Body of pancreas (tissue), 4 donors: ENCODE measurements around the gene GRIA4. TPM values are rescaled to one million over a fixed set of nuclear protein-coding genes. Genes with fewer than 3 reads are reported as not detected.

Source experiments
- ATAC-seq: fragments of 150-250 bp; one replicate; pipeline ENCODE4 v1.9.1; 2016
- DNase-seq, 4 donors: peaks; one replicate each; pipeline ENCODE4 v3.0.0-alpha.2; 2019
- H3K27ac ChIP-seq, 4 donors: fragments of 200-600 bp; sonication (generic); 1 replicate in 3 of 4; 2 replicates in 1 of 4; pipeline versions ENCODE4 v1.5.1 to v1.6.1; 2016 to 2019; ENCODE audit warnings: mild to moderate bottlenecking in 1 of 4, mixed read lengths in 1 of 4, moderate library complexity in 1 of 4
- H3K27me3 ChIP-seq, 2 donors: fragments of 200-600 bp; sonication (generic); one replicate each; pipeline ENCODE4 v1.6.0; 2016; ENCODE audit warnings: mild to moderate bottlenecking in 1 of 2
- H3K36me3 ChIP-seq, 2 donors: fragments of 200-600 bp; sonication (generic); replicated peaks in 1 of 2; 2 replicates each; pipeline ENCODE4 v1.5.1; 2016; ENCODE audit warnings: low read depth in 2 of 2; ENCODE audit not compliant: insufficient read depth in 1 of 2
- H3K4me1 ChIP-seq: fragments of 200-600 bp; sonication (generic); one replicate; pipeline ENCODE4 v1.6.0; 2016
- H3K4me3 ChIP-seq, 2 donors: fragments of 200-600 bp; sonication (generic); 1 replicate in 1 of 2; 2 replicates in 1 of 2; pipeline ENCODE4 v1.5.1; 2016 to 2019
- H3K9me3 ChIP-seq, 3 donors: fragments of 200-600 bp; sonication (generic); 1 replicate in 2 of 3; 2 replicates in 1 of 3; pipeline ENCODE4 v1.5.1; 2016
- CTCF ChIP-seq, 7 experiments: fragments of 450-650 bp in 4 of 7; fragments of 200-600 bp in 3 of 7; sonication (generic) in 3 of 7; IDR thresholded peaks; one replicate each; pipeline ENCODE4 v1.5.1; 2016 to 2019; ENCODE audit warnings: antibody characterized with exemption in 7 of 7
- POLR2A ChIP-seq, 3 donors: fragments of 450-650 bp; IDR thresholded peaks; one replicate each; pipeline ENCODE4 v1.6.1; 2016; ENCODE audit warnings: antibody characterized with exemption in 3 of 3, mild to moderate bottlenecking in 2 of 3
- WGBS, 2 donors: methylation state at CpG; one replicate each; pipeline ENCODE4 v1.1.5; 2017; 5-methylcytosine and 5-hydroxymethylcytosine counted together
- intact Hi-C: fragments of 100-400 bp; cut with DNase I; formaldehyde crosslinking; loops from one replicate; pipeline ENCODE4 v1.15.1; 2023
- total RNA-seq, 2 donors: library from RNA; depleted of rRNA; stranded (reverse); fragments of >200 nt; gene quantifications; one replicate each; pipeline ENCODE4 v1.1.0, GENCODE V29; 2016

GRIA4 gene
- total RNA-seq, 2 donors from 2014 or later: 0.26 TPM; not detected in 1

- no peaks in the 10 kb centered on the region for H3K4me1 ChIP-seq
- H3K27me3 ChIP-seq: no peaks in the 10 kb centered on the region
- TF ChIP-seq CTCF (IDR thresholded peaks at IDR 0.05) (no peak), POLR2A (IDR thresholded peaks at IDR 0.05) (no peak)
- H3K4me3 ChIP-seq: no peak overlapping the region
- WGBS, 2 donors: 71% methylated on average over 2 of the region's 2 CpGs
- no peak overlapping the region for H3K27ac ChIP-seq
- no peak for DNase-seq
- no peaks in the 10 kb centered on the region for H3K36me3 ChIP-seq
- no peak for ATAC-seq
- intact Hi-C loops: no loop called here
- no peaks in the 10 kb centered on the region for H3K9me3 ChIP-seq
These were observed 376.7 kb downstream of the GRIA4 start for GRCh38 chr11:105986554-105986953.

GRCh38 chr11:105988197-105988596 is 378.3 kb downstream of the GRIA4 start:
- TF ChIP-seq POLR2A (IDR thresholded peaks at IDR 0.05) (no peak), CTCF (IDR thresholded peaks at IDR 0.05) (no peak)
- no peak overlapping the region for H3K27ac ChIP-seq
- WGBS, 2 donors: 94 to 99% methylated on average over 3 of the region's 3 CpGs
- H3K9me3 ChIP-seq: no peaks in the 10 kb centered on the region
- ATAC-seq (no peak), DNase-seq (no peak)
- H3K27me3 ChIP-seq: no peaks in the 10 kb centered on the region
- intact Hi-C loops: no loop called here
- no peaks in the 10 kb centered on the region for H3K4me1 ChIP-seq
- H3K36me3 ChIP-seq: no peaks in the 10 kb centered on the region
- no peak overlapping the region for H3K4me3 ChIP-seq

- TF ChIP-seq CTCF (IDR thresholded peaks at IDR 0.05) (no peak), POLR2A (IDR thresholded peaks at IDR 0.05) (no peak)
- WGBS, 2 donors: 90 to 98% methylated on average over 2 of the region's 2 CpGs
- no peaks in the 10 kb centered on the region for H3K27me3 ChIP-seq
- H3K9me3 ChIP-seq: no peaks in the 10 kb centered on the region
- DNase-seq (no peak), ATAC-seq (no peak)
- intact Hi-C loops: no loop called here
- no peak overlapping the region for H3K27ac ChIP-seq
- no peaks in the 10 kb centered on the region for H3K36me3 ChIP-seq
- no peaks in the 10 kb centered on the region for H3K4me1 ChIP-seq
- no peak overlapping the region for H3K4me3 ChIP-seq
These were observed 379.3 kb downstream of the GRIA4 start for GRCh38 chr11:105989124-105989523.

DNA sequence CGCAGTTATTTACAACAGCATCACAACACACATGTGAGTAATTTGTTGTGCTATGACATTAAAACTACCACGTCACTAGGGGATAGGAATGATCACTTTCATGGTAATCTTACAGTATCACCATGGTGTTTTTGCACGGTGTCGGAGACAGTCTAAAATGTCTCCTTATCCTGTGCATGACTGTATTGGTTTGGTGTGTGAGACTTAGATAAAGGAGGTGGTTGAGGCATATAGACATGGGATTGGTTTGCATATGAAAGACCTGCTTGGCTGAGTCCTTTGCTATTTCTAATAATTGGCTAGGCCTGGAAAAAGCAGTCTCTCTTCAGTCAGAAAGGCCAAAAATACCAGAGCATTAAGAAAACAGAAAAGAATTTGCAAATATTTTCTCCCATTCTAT is 382.0 kb downstream of the GRIA4 start:
- intact Hi-C loops: no loop called here

More for the DNA sequence above, 382.0 kb downstream of the GRIA4 start:
- Histone ChIP-seq H3K4me3 (no peak overlapping the region), H3K4me1 (no peaks in the 10 kb centered on the region), H3K36me3 (peaks cover 0 to 3% of the 10 kb centered on the region in 2 donors), H3K9me3 (no peaks in the 10 kb centered on the region), H3K27ac (no peak overlapping the region), H3K27me3 (no peaks in the 10 kb centered on the region)
- 96 to 98% methylated on average over 4 of the region's 4 CpGs for WGBS, 2 donors
- DNase-seq: no peak
- no peak for ATAC-seq
- TF ChIP-seq CTCF (IDR thresholded peaks at IDR 0.05): no peak
- no peak for TF ChIP-seq POLR2A (IDR thresholded peaks at IDR 0.05)
